ENCODE results near the gene KLHL6.

DNA sequence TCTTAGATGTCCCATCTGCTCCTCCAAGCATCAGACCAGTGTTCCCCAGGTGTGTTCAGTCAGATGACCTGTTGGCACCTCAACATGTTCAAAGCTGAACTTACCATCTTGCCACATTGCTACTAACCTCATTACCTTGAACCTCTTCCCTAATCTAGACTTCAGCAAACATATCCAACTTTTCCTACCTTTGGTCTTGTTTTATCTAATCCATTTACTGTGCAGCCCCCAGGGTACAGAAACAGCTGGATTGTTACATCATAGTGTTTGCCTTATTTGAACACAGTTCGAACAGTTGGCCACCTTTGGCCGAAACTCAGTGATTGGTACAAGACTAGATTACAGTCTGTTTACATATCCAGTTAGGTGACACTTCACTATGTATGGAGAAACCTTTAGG, 91.0 kb downstream of the KLHL6 start:
- TF ChIP-seq, protein P1, sequence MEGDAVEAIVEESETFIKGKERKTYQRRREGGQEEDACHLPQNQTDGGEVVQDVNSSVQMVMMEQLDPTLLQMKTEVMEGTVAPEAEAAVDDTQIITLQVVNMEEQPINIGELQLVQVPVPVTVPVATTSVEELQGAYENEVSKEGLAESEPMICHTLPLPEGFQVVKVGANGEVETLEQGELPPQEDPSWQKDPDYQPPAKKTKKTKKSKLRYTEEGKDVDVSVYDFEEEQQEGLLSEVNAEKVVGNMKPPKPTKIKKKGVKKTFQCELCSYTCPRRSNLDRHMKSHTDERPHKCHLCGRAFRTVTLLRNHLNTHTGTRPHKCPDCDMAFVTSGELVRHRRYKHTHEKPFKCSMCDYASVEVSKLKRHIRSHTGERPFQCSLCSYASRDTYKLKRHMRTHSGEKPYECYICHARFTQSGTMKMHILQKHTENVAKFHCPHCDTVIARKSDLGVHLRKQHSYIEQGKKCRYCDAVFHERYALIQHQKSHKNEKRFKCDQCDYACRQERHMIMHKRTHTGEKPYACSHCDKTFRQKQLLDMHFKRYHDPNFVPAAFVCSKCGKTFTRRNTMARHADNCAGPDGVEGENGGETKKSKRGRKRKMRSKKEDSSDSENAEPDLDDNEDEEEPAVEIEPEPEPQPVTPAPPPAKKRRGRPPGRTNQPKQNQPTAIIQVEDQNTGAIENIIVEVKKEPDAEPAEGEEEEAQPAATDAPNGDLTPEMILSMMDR (IDR thresholded peaks at IDR 0.05; ENCODE audit: poor library complexity) = no peak
- TF ChIP-seq EZH2 (IDR thresholded peaks at IDR 0.05; ENCODE audit: borderline replicate concordance) = no peak
